WTC11 (cell line): Measurements from ENCODE around the gene P4HTM. TPM values are rescaled to one million over a fixed set of nuclear protein-coding genes. Genes with fewer than 3 reads are reported as not detected.

ENCODE experiments used
- ATAC-seq: fragments of 200-7000 bp; cut with Tn5 transposase; 2 replicates; pipeline ENCODE4 v1.10.0; 2021; ENCODE audit warnings: mild to moderate bottlenecking, moderate library complexity
- CTCF ChIA-PET: fragments of 300-600 bp; sonication (Branson Sonifier 250); formaldehyde crosslinking; loops from one replicate; lab custom pipeline; 2021; ENCODE audit warnings: antibody characterized with exemption; lab: Charles Lee
- POLR2A ChIA-PET: fragments of 350-600 bp; sonication (Branson Sonifier 250); formaldehyde crosslinking; loops from one replicate; lab custom pipeline; 2021; ENCODE audit warnings: antibody characterized with exemption; lab: Charles Lee
- DNase-seq: peaks from one replicate; pipeline ENCODE4 v3.0.0; 2021; ENCODE audit warnings: low spot score
- H3K27ac Mint-ChIP-seq: 2 replicates; pipeline ENCODE4 v1.8.0; 2021; ENCODE audit warnings: mixed read lengths
- H3K27me3 Mint-ChIP-seq: 2 replicates; pipeline ENCODE4 v1.8.0; 2021; ENCODE audit warnings: low read depth, mild to moderate bottlenecking, moderate library complexity, mixed read lengths
- H3K36me3 Mint-ChIP-seq: 2 replicates; pipeline ENCODE4 v1.8.0; 2021; ENCODE audit warnings: mixed read lengths
- H3K4me1 Mint-ChIP-seq: 2 replicates; pipeline ENCODE4 v1.8.0; 2022; ENCODE audit warnings: mixed read lengths
- H3K4me3 Mint-ChIP-seq: 2 replicates; pipeline ENCODE4 v1.8.0; 2021; ENCODE audit warnings: mild to moderate bottlenecking, moderate library complexity, mixed read lengths
- H3K9me3 Mint-ChIP-seq: 2 replicates; pipeline ENCODE4 v1.8.0; 2021; ENCODE audit warnings: mixed read lengths
- EMX1 ChIP-seq: fragments of 250-450 bp; sonication (Bioruptor Pico); IDR thresholded peaks from 2 replicates; pipeline ENCODE4 v1.8.0; 2021; ENCODE audit warnings: mild to moderate bottlenecking
- FOXJ3 ChIP-seq: sonication (generic); formaldehyde crosslinking; IDR thresholded peaks from 2 replicates; pipeline ENCODE4 v1.9.0; 2021; ENCODE audit warnings: missing genetic modification reagents, mild to moderate bottlenecking, borderline replicate concordance
- GRHL2 ChIP-seq: fragments of 250-450 bp; sonication (Bioruptor Pico); IDR thresholded peaks from 2 replicates; pipeline ENCODE4 v1.8.0; 2022; ENCODE audit warnings: mild to moderate bottlenecking, moderate library complexity; ENCODE audit not compliant: insufficient replicate concordance, severe bottlenecking
- JAZF1 ChIP-seq: fragments of 250-450 bp; sonication (Bioruptor Pico); IDR thresholded peaks from 2 replicates; pipeline ENCODE4 v1.9.0; 2021; ENCODE audit warnings: moderate library complexity, mild to moderate bottlenecking, inconsistent platforms
- MXD4 ChIP-seq: fragments of 250-450 bp; sonication (Bioruptor Pico); IDR thresholded peaks from 2 replicates; pipeline ENCODE4 v1.8.0; 2021; ENCODE audit warnings: mild to moderate bottlenecking, moderate library complexity, borderline replicate concordance
- NR1H2 ChIP-seq: sonication (generic); formaldehyde crosslinking; IDR thresholded peaks from 2 replicates; pipeline ENCODE4 v1.9.0; 2021; ENCODE audit warnings: mild to moderate bottlenecking, moderate library complexity, missing genetic modification reagents
- OVOL2 ChIP-seq: fragments of 250-450 bp; sonication (Bioruptor Pico); IDR thresholded peaks from 2 replicates; pipeline ENCODE4 v1.9.0; 2021; ENCODE audit warnings: mild to moderate bottlenecking, borderline replicate concordance
- PRRX2 ChIP-seq: fragments of 250-450 bp; sonication (Bioruptor Pico); IDR thresholded peaks from 2 replicates; pipeline ENCODE4 v1.8.0; 2021; ENCODE audit warnings: mild to moderate bottlenecking
- RELA ChIP-seq: sonication (generic); formaldehyde crosslinking; IDR thresholded peaks from 2 replicates; pipeline ENCODE4 v1.8.1; 2022; ENCODE audit warnings: missing genetic modification reagents, mild to moderate bottlenecking, borderline replicate concordance
- RORB ChIP-seq: fragments of 250-450 bp; sonication (Bioruptor Pico); IDR thresholded peaks from 2 replicates; pipeline ENCODE4 v1.9.0; 2021; ENCODE audit warnings: mild to moderate bottlenecking
- ZNF138 ChIP-seq: sonication (generic); formaldehyde crosslinking; conservative IDR thresholded peaks from 2 replicates; pipeline ENCODE4 v1.8.1; 2022; ENCODE audit warnings: mild to moderate bottlenecking, moderate library complexity, missing genetic modification reagents
- ZNF317 ChIP-seq: sonication (generic); formaldehyde crosslinking; IDR thresholded peaks from 2 replicates; pipeline ENCODE4 v1.8.1; 2023; ENCODE audit warnings: low read depth, mild to moderate bottlenecking, moderate library complexity, missing genetic modification reagents, borderline replicate concordance
- ZNF671 ChIP-seq: fragments of 250-450 bp; sonication (Bioruptor Pico); IDR thresholded peaks from 2 replicates; pipeline ENCODE4 v1.8.0; 2021; ENCODE audit warnings: mild to moderate bottlenecking
- total RNA-seq: library from RNA; stranded (reverse); gene quantifications from 3 replicates; pipeline ENCODE4 v1.2.3, GENCODE V29; 2021
- TF ChIP-seq, protein P1 (sequence below): sonication (generic); formaldehyde crosslinking; IDR thresholded peaks from 2 replicates; pipeline ENCODE4 v1.8.1; 2023; ENCODE audit warnings: mild to moderate bottlenecking, missing genetic modification reagents, moderate library complexity
- TF ChIP-seq, protein P2 (sequence below): fragments of 250-450 bp; sonication (Bioruptor Pico); IDR thresholded peaks from 2 replicates; pipeline ENCODE4 v1.9.0; 2021; ENCODE audit warnings: mild to moderate bottlenecking
- TF ChIP-seq, protein P3 (sequence below): sonication (generic); formaldehyde crosslinking; IDR thresholded peaks from 2 replicates; pipeline ENCODE4 v1.8.0; 2022; ENCODE audit warnings: mild to moderate bottlenecking, missing genetic modification reagents
- TF ChIP-seq, protein P4 (sequence below): fragments of 200-600 bp; IDR thresholded peaks from 2 replicates; pipeline ENCODE4 v1.8.0; 2022; ENCODE audit warnings: antibody characterized with exemption
- TF ChIP-seq, protein P5 (sequence below): sonication (generic); formaldehyde crosslinking; IDR thresholded peaks from 2 replicates; pipeline ENCODE4 v1.8.0; 2022; ENCODE audit warnings: missing genetic modification reagents
- TF ChIP-seq, protein P6 (sequence below): sonication (generic); formaldehyde crosslinking; IDR thresholded peaks from 2 replicates; pipeline ENCODE4 v1.8.1; 2022; ENCODE audit warnings: mild to moderate bottlenecking, missing genetic modification reagents, moderate library complexity, borderline replicate concordance
- TF ChIP-seq, protein P7 (sequence below): sonication (generic); formaldehyde crosslinking; conservative IDR thresholded peaks from 2 replicates; pipeline ENCODE4 v1.8.1; 2022; ENCODE audit warnings: mild to moderate bottlenecking, missing genetic modification reagents
- TF ChIP-seq, protein P8 (sequence below): sonication (generic); formaldehyde crosslinking; IDR thresholded peaks from 2 replicates; pipeline ENCODE4 v1.8.1; 2022; ENCODE audit warnings: low read depth, mild to moderate bottlenecking, moderate library complexity, missing genetic modification reagents, borderline replicate concordance
- TF ChIP-seq, protein P9 (sequence below): fragments of 250-450 bp; sonication (Bioruptor Pico); IDR thresholded peaks from 2 replicates; pipeline ENCODE4 v1.9.0; 2021; ENCODE audit warnings: mild to moderate bottlenecking

The P4HTM gene
- total RNA-seq, 1 experiment from 2014 or later, result 21.9 TPM

DNA sequence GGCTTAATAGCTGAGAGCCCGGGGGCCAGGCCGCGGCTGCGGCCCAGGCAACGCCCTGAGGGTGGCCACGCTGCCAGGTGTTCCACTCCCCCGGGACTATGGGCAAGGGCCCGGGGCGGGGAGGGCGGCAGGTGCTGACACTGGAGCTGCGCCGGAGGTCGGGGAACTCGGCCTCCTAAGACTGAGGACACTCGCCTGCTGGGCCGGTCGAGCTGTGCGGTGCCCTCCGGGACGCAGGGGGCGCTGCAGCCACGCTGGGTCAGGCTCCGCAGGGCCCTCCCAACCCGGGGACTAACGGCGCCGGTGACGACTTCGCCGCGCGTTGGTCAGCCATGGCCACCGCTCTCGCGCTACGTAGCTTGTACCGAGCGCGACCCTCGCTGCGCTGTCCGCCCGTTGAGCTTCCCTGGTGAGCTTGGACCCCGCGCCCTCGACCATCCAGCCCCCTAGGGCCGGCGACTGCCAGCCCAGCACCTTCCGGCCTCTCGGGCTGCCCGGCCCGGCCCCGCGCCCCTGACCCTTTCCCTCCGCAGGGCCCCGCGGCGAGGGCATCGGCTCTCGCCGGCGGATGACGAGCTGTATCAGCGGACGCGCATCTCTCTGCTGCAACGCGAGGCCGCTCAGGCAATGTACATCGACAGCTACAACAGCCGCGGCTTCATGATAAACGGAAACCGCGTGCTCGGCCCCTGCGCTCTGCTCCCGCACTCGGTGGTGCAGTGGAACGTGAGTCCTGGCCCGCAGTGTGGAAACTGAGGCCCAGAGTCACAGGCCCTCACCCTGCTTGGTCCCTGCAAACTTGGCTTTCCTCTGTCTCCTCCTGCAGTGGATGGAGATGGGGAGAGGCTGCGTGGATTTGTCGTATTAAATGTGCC, 32.0 kb downstream of the P4HTM start, which contains the start of gene NDUFAF3 (continued):
- TF ChIP-seq PRRX2 (CRISPR knock-in tag) (no peak), FOXJ3 (no peak), RELA (no peak), OVOL2 (CRISPR knock-in tag) (no peak), NR1H2 (CRISPR knock-in tag) (no peak), ZNF317 (peak; percentile 20; the same call in 1 of the 2 replicates)
- TF ChIP-seq, protein P1, sequence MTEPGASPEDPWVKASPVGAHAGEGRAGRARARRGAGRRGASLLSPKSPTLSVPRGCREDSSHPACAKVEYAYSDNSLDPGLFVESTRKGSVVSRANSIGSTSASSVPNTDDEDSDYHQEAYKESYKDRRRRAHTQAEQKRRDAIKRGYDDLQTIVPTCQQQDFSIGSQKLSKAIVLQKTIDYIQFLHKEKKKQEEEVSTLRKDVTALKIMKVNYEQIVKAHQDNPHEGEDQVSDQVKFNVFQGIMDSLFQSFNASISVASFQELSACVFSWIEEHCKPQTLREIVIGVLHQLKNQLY (CRISPR knock-in tag), result no peak; the same call in 1 of the 2 replicates
- TF ChIP-seq, protein P2, sequence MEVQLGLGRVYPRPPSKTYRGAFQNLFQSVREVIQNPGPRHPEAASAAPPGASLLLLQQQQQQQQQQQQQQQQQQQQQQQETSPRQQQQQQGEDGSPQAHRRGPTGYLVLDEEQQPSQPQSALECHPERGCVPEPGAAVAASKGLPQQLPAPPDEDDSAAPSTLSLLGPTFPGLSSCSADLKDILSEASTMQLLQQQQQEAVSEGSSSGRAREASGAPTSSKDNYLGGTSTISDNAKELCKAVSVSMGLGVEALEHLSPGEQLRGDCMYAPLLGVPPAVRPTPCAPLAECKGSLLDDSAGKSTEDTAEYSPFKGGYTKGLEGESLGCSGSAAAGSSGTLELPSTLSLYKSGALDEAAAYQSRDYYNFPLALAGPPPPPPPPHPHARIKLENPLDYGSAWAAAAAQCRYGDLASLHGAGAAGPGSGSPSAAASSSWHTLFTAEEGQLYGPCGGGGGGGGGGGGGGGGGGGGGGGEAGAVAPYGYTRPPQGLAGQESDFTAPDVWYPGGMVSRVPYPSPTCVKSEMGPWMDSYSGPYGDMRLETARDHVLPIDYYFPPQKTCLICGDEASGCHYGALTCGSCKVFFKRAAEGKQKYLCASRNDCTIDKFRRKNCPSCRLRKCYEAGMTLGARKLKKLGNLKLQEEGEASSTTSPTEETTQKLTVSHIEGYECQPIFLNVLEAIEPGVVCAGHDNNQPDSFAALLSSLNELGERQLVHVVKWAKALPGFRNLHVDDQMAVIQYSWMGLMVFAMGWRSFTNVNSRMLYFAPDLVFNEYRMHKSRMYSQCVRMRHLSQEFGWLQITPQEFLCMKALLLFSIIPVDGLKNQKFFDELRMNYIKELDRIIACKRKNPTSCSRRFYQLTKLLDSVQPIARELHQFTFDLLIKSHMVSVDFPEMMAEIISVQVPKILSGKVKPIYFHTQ (CRISPR knock-in tag), result no peak
- TF ChIP-seq, protein P3, sequence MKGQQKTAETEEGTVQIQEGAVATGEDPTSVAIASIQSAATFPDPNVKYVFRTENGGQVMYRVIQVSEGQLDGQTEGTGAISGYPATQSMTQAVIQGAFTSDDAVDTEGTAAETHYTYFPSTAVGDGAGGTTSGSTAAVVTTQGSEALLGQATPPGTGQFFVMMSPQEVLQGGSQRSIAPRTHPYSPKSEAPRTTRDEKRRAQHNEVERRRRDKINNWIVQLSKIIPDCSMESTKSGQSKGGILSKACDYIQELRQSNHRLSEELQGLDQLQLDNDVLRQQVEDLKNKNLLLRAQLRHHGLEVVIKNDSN (CRISPR knock-in tag), result no peak; the same call in none of the 2 replicates
- TF ChIP-seq, protein P4, sequence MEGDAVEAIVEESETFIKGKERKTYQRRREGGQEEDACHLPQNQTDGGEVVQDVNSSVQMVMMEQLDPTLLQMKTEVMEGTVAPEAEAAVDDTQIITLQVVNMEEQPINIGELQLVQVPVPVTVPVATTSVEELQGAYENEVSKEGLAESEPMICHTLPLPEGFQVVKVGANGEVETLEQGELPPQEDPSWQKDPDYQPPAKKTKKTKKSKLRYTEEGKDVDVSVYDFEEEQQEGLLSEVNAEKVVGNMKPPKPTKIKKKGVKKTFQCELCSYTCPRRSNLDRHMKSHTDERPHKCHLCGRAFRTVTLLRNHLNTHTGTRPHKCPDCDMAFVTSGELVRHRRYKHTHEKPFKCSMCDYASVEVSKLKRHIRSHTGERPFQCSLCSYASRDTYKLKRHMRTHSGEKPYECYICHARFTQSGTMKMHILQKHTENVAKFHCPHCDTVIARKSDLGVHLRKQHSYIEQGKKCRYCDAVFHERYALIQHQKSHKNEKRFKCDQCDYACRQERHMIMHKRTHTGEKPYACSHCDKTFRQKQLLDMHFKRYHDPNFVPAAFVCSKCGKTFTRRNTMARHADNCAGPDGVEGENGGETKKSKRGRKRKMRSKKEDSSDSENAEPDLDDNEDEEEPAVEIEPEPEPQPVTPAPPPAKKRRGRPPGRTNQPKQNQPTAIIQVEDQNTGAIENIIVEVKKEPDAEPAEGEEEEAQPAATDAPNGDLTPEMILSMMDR, result peak; percentile 88
- TF ChIP-seq, protein P5, sequence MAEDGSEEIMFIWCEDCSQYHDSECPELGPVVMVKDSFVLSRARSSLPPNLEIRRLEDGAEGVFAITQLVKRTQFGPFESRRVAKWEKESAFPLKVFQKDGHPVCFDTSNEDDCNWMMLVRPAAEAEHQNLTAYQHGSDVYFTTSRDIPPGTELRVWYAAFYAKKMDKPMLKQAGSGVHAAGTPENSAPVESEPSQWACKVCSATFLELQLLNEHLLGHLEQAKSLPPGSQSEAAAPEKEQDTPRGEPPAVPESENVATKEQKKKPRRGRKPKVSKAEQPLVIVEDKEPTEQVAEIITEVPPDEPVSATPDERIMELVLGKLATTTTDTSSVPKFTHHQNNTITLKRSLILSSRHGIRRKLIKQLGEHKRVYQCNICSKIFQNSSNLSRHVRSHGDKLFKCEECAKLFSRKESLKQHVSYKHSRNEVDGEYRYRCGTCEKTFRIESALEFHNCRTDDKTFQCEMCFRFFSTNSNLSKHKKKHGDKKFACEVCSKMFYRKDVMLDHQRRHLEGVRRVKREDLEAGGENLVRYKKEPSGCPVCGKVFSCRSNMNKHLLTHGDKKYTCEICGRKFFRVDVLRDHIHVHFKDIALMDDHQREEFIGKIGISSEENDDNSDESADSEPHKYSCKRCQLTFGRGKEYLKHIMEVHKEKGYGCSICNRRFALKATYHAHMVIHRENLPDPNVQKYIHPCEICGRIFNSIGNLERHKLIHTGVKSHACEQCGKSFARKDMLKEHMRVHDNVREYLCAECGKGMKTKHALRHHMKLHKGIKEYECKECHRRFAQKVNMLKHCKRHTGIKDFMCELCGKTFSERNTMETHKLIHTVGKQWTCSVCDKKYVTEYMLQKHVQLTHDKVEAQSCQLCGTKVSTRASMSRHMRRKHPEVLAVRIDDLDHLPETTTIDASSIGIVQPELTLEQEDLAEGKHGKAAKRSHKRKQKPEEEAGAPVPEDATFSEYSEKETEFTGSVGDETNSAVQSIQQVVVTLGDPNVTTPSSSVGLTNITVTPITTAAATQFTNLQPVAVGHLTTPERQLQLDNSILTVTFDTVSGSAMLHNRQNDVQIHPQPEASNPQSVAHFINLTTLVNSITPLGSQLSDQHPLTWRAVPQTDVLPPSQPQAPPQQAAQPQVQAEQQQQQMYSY (CRISPR knock-in tag), result no peak
- TF ChIP-seq, protein P6, sequence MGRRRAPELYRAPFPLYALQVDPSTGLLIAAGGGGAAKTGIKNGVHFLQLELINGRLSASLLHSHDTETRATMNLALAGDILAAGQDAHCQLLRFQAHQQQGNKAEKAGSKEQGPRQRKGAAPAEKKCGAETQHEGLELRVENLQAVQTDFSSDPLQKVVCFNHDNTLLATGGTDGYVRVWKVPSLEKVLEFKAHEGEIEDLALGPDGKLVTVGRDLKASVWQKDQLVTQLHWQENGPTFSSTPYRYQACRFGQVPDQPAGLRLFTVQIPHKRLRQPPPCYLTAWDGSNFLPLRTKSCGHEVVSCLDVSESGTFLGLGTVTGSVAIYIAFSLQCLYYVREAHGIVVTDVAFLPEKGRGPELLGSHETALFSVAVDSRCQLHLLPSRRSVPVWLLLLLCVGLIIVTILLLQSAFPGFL (CRISPR knock-in tag), result no peak

DNA sequence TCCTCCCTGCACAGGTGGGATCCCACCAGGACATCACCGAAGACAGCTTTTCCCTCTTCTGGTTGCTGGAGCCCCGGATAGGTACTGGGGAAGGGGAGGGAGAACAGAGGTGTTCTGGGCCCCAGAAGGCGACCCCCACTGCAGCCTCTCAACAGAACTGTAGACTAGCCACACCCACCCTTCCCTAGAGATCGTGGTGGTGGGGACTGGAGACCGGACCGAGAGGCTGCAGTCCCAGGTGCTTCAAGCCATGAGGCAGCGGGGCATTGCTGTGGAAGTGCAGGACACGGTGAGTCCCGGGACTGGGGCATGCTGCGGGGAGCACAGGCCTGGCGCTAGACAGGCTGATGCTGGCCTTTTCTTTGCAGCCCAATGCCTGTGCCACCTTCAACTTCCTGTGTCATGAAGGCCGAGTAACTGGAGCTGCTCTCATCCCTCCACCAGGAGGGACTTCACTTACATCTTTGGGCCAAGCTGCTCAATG, 32.7 kb downstream of the P4HTM start:
- Mint-ChIP-seq H3K36me3 (peaks cover 52% of the 10 kb centered on the region), H3K27ac (peak overlapping the region; percentile 86), H3K9me3 (no peaks in the 10 kb centered on the region), H3K4me1 (peaks cover 30% of the 10 kb centered on the region), H3K27me3 (no peaks in the 10 kb centered on the region), H3K4me3 (peak overlapping the region; percentile 92)
- ATAC-seq (no peak), DNase-seq (no peak)
- CTCF ChIA-PET, result interaction anchor here (0.7 to 8.2 kb wide), 18 partner anchors 13 to 432 kb away, joined by 3 to 124 read pairs (median 5); partner anchors contain the start of genes IP6K2, NCKIPSD, P4HTM and QARS1
- POLR2A ChIA-PET, result interaction anchor here (0.6 to 4.3 kb wide), 10 partner anchors 10 to 437 kb away, joined by 3 to 81 read pairs (median 8); partner anchors contain the start of genes CELSR3, IP6K2, P4HTM and QRICH1
- TF ChIP-seq, protein P7, sequence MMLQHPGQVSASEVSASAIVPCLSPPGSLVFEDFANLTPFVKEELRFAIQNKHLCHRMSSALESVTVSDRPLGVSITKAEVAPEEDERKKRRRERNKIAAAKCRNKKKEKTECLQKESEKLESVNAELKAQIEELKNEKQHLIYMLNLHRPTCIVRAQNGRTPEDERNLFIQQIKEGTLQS (CRISPR knock-in tag), result no peak
- TF ChIP-seq GRHL2 (CRISPR knock-in tag), result no peak
- TF ChIP-seq MXD4 (CRISPR knock-in tag), result no peak
- TF ChIP-seq ZNF138 (CRISPR knock-in tag), result no peak
- TF ChIP-seq, protein P8, sequence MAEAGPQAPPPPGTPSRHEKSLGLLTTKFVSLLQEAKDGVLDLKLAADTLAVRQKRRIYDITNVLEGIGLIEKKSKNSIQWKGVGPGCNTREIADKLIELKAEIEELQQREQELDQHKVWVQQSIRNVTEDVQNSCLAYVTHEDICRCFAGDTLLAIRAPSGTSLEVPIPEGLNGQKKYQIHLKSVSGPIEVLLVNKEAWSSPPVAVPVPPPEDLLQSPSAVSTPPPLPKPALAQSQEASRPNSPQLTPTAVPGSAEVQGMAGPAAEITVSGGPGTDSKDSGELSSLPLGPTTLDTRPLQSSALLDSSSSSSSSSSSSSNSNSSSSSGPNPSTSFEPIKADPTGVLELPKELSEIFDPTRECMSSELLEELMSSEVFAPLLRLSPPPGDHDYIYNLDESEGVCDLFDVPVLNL (CRISPR knock-in tag), result no peak
- no peak for TF ChIP-seq ZNF671 (CRISPR knock-in tag)
- TF ChIP-seq JAZF1, result no peak
- no peak for TF ChIP-seq EMX1 (CRISPR knock-in tag)
- TF ChIP-seq, protein P9, sequence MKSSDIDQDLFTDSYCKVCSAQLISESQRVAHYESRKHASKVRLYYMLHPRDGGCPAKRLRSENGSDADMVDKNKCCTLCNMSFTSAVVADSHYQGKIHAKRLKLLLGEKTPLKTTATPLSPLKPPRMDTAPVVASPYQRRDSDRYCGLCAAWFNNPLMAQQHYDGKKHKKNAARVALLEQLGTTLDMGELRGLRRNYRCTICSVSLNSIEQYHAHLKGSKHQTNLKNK, result no peak
- TF ChIP-seq RORB (CRISPR knock-in tag), result no peak
